ENCODE data around the gene PRR35. TPM values are rescaled to one million over a fixed set of nuclear protein-coding genes. Genes with fewer than 3 reads are reported as not detected.

The PRR35 gene
- total RNA-seq, 4 donors from 2014 or later, result not detected

DNA sequence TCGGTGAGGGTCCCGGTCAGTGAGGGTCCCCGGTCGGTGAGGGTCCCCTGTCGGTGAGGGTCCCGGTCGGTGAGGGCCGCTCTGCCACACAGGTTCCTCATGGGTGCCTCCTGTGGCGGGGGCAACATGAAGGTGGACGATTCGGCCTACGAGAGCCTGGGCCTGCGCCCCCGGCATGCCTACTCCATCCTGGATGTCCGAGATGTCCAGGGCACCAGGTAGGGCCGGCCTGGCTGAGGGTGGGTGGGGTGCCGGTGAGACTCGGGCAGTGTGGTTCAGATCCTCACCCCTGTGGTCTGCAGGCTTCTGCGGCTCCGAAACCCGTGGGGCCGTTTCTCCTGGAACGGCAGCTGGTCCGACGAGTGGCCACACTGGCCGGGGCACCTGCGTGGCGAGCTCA is 9.0 kb upstream of the PRR35 start:
- H3K36me3 ChIP-seq, result peaks cover 0 to 37% of the 10 kb centered on the region in 2 donors
- intact Hi-C loops (cut with DNase I; ENCODE audit: low total_unique reads) (no loop called here), in situ Hi-C loops (cut with MboI; ENCODE audit: low sequenced_read_pairs in 4 of 4) (no loop called here)
- H3K4me1 ChIP-seq, result no peaks in the 10 kb centered on the region
- DNase-seq (no peak), ATAC-seq (no peak)
- TF ChIP-seq, protein P1, sequence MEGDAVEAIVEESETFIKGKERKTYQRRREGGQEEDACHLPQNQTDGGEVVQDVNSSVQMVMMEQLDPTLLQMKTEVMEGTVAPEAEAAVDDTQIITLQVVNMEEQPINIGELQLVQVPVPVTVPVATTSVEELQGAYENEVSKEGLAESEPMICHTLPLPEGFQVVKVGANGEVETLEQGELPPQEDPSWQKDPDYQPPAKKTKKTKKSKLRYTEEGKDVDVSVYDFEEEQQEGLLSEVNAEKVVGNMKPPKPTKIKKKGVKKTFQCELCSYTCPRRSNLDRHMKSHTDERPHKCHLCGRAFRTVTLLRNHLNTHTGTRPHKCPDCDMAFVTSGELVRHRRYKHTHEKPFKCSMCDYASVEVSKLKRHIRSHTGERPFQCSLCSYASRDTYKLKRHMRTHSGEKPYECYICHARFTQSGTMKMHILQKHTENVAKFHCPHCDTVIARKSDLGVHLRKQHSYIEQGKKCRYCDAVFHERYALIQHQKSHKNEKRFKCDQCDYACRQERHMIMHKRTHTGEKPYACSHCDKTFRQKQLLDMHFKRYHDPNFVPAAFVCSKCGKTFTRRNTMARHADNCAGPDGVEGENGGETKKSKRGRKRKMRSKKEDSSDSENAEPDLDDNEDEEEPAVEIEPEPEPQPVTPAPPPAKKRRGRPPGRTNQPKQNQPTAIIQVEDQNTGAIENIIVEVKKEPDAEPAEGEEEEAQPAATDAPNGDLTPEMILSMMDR (IDR thresholded peaks at IDR 0.05 in 4 of 5, conservative IDR thresholded peaks at IDR 0.05 in 1 of 5), result no peak
- no peak for TF ChIP-seq POLR2A (IDR thresholded peaks at IDR 0.05)
- H3K9me3 ChIP-seq, result no peaks in the 10 kb centered on the region
- no peak overlapping the region for H3K27ac ChIP-seq
- H3K27me3 ChIP-seq, result no peaks in the 10 kb centered on the region
- no peak overlapping the region for H3K4me3 ChIP-seq

DNA sequence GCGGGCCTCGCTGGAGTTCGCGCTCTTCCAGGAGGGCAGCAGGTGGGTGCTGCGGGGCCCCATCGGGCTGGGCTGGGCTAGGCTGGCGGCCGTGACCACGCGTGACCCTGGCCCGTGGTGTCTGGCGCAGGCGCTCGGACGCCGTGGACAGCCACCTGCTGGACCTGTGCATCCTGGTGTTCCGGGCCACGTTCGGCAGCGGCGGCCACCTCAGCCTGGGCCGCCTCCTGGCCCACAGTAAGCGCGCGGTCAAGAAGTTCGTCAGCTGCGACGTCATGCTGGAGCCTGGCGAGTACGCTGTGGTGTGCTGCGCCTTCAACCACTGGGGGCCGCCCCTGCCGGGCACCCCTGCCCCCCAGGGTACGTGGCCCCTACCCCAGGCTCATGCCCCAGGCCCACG is 8.0 kb upstream of the PRR35 start:
- Histone ChIP-seq H3K27me3 (no peaks in the 10 kb centered on the region), H3K36me3 (peaks cover 0 to 37% of the 10 kb centered on the region in 2 donors)
- TF ChIP-seq, protein P1 (IDR thresholded peaks at IDR 0.05 in 4 of 5, conservative IDR thresholded peaks at IDR 0.05 in 1 of 5), result no peak
- no peak for TF ChIP-seq POLR2A (IDR thresholded peaks at IDR 0.05)

DNA sequence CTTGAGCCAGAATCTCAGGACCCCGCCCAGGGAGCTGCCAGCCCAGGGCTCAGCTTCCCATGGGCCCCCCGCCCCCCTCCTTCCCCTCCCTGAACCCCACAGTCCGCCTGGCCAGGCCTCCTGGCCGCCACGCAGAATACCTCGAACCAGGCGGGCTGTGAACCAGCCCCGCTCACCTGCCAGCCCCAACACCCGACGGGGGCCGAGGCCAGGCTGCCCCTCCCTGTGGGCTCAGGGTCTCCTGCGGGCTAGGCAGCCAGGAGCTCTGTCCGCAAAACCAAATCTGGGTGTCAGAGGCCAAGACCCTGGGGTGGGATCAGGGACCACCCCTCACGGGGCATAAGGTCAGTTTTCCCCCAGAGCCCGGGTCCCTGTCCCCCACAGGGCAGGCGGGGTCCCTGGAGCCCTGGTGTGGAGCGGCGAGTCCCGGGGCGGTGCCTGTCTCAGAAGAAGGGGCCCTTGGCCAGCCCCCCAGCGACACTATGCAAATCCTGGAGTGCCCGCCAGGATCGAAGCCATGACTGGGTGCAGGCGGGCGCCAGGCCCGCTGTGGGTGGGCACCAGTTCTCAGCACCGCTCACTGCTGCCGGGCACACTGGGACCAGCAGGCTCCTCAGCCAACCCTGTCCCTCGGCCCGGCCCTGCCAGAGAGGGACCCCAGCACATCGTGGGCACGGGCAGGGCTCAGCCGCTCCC is 6.4 kb upstream of the PRR35 start:
- ATAC-seq (no peak), DNase-seq (no peak)
- intact Hi-C loops (cut with DNase I; ENCODE audit: low total_unique reads) (no loop called here), in situ Hi-C loops (cut with MboI; ENCODE audit: low sequenced_read_pairs in 4 of 4) (no loop called here)
- Histone ChIP-seq H3K4me3 (no peak overlapping the region), H3K27ac (no peak overlapping the region), H3K4me1 (no peaks in the 10 kb centered on the region), H3K9me3 (no peaks in the 10 kb centered on the region), H3K36me3 (peaks cover 0 to 30% of the 10 kb centered on the region in 2 donors), H3K27me3 (peaks cover 4 to 6% (median 6%) of the 10 kb centered on the region in 3 donors)
- TF ChIP-seq POLR2A (IDR thresholded peaks at IDR 0.05), result no peak
- TF ChIP-seq, protein P1 (IDR thresholded peaks at IDR 0.05 in 4 of 5, conservative IDR thresholded peaks at IDR 0.05 in 1 of 5), result no peak

More for the DNA sequence above, 8.0 kb upstream of the PRR35 start:
- DNase-seq, result no peak
- ATAC-seq, result no peak
- Histone ChIP-seq H3K27ac (no peak overlapping the region), H3K4me3 (no peak overlapping the region), H3K4me1 (no peaks in the 10 kb centered on the region), H3K9me3 (no peaks in the 10 kb centered on the region)
- in situ Hi-C loops (cut with MboI; ENCODE audit: low sequenced_read_pairs in 4 of 4), result no loop called here
- intact Hi-C loops (cut with DNase I; ENCODE audit: low total_unique reads), result no loop called here

DNA sequence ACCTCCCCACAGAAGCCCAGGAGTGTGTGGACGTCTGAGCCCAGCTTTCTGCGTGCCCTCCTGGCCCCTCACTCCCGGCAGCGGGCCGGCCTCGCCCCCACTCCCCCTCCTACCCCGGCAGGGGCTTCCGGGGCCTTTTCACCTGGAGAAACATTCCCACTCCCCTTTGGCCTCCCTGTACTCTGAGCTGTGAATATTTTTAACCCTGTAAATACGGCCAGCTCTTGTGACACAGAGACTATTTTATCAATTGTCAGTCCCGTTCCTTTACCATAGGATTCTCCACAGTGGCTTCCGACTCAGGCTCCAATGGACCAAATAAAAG is 5.9 kb upstream of the PRR35 start:
- DNase-seq (no peak), ATAC-seq (no peak)
- H3K4me3 ChIP-seq, result no peak overlapping the region
- in situ Hi-C loops (cut with MboI; ENCODE audit: low sequenced_read_pairs in 4 of 4), result no loop called here
- H3K36me3 ChIP-seq, result peaks cover 0 to 28% of the 10 kb centered on the region in 2 donors
- H3K27ac ChIP-seq, result no peak overlapping the region
- intact Hi-C loops (cut with DNase I; ENCODE audit: low total_unique reads), result no loop called here
- TF ChIP-seq, protein P1 (IDR thresholded peaks at IDR 0.05 in 4 of 5, conservative IDR thresholded peaks at IDR 0.05 in 1 of 5), result no peak
- TF ChIP-seq POLR2A (IDR thresholded peaks at IDR 0.05), result no peak
- H3K27me3 ChIP-seq, result peaks cover 8 to 10% (median 9%) of the 10 kb centered on the region in 3 donors
- no peaks in the 10 kb centered on the region for H3K9me3 ChIP-seq
- no peaks in the 10 kb centered on the region for H3K4me1 ChIP-seq

Data from gastrocnemius medialis (tissue), 4 donors.